ENCODE measurements around the gene POU2AF2. TPM values are rescaled to one million over a fixed set of nuclear protein-coding genes. Genes with fewer than 3 reads are reported as not detected.

POU2AF2 gene
- total RNA-seq, 1 experiment from 2014 or later, result not detected

GRCh38 chr11:111272420-111272819 is 26.9 kb downstream of the POU2AF2 start:
- H3K9me3 ChIP-seq (ENCODE audit: control insufficient read depth, low read depth, low read length), result no peaks in the 10 kb centered on the region
- no peaks in the 10 kb centered on the region for H3K79me1 ChIP-seq (ENCODE audit: insufficient read depth, low read depth, low read length, poor library complexity, severe bottlenecking)
- no peak overlapping the region for H4K8ac ChIP-seq (replicated peaks; ENCODE audit: insufficient read length, low read depth, low read length)
- no peak overlapping the region for H3K9ac ChIP-seq (ENCODE audit: extremely low read depth, insufficient read length, low read length)
- H3K23me2 ChIP-seq (ENCODE audit: insufficient read length, low read depth, low read length, poor library complexity, severe bottlenecking), result no peaks in the 10 kb centered on the region
- no peak overlapping the region for H4K91ac ChIP-seq (ENCODE audit: insufficient read length, low read depth, low read length)
- H3K79me2 ChIP-seq (ENCODE audit: insufficient read depth, low read length), result no peaks in the 10 kb centered on the region
- no peaks in the 10 kb centered on the region for H3K27me3 Mint-ChIP-seq (ENCODE audit: low read depth)
- H3T11ph ChIP-seq (ENCODE audit: low read length), result no peak overlapping the region
- no peak overlapping the region for H3K4me3 Mint-ChIP-seq
- no peak overlapping the region for H3K4me2 ChIP-seq (ENCODE audit: insufficient read depth, insufficient read length, low read length)
- H3K18ac ChIP-seq (ENCODE audit: insufficient read length, low read depth, low read length), result no peak overlapping the region
- DNase-seq, result no peak
- H3K4me1 Mint-ChIP-seq, result no peaks in the 10 kb centered on the region
- no peaks in the 10 kb centered on the region for H3K27me3 ChIP-seq (ENCODE audit: insufficient read depth, low read length)
- H3K23ac ChIP-seq (ENCODE audit: insufficient read length, low read depth, low read length), result no peak overlapping the region
- no peak overlapping the region for H4K5ac ChIP-seq (ENCODE audit: insufficient read length, low read depth, low read length)
- H3K27ac Mint-ChIP-seq, result no peak overlapping the region
- H3K9me3 Mint-ChIP-seq, result no peaks in the 10 kb centered on the region
- H2BK120ac ChIP-seq (ENCODE audit: low read depth, low read length, poor library complexity, severe bottlenecking), result no peak overlapping the region
- no peak overlapping the region for H3K14ac ChIP-seq (ENCODE audit: insufficient read depth, low read length)
- H3K36me3 Mint-ChIP-seq (ENCODE audit: insufficient read depth in 1 of 3, low read depth in 3 of 3), result no peaks in the 10 kb centered on the region
- no peak overlapping the region for H2AK5ac ChIP-seq (ENCODE audit: insufficient read length, low read length)
- no peak overlapping the region for H2BK12ac ChIP-seq (ENCODE audit: insufficient read length, low read depth, low read length)
- no peak overlapping the region for H3K27ac ChIP-seq (ENCODE audit: insufficient read length, low read depth, low read length)
- H2BK5ac ChIP-seq (ENCODE audit: insufficient read length, low read length), result no peak overlapping the region
- H3K4ac ChIP-seq (ENCODE audit: low read depth, low read length), result no peak overlapping the region
- TF ChIP-seq, protein P1, sequence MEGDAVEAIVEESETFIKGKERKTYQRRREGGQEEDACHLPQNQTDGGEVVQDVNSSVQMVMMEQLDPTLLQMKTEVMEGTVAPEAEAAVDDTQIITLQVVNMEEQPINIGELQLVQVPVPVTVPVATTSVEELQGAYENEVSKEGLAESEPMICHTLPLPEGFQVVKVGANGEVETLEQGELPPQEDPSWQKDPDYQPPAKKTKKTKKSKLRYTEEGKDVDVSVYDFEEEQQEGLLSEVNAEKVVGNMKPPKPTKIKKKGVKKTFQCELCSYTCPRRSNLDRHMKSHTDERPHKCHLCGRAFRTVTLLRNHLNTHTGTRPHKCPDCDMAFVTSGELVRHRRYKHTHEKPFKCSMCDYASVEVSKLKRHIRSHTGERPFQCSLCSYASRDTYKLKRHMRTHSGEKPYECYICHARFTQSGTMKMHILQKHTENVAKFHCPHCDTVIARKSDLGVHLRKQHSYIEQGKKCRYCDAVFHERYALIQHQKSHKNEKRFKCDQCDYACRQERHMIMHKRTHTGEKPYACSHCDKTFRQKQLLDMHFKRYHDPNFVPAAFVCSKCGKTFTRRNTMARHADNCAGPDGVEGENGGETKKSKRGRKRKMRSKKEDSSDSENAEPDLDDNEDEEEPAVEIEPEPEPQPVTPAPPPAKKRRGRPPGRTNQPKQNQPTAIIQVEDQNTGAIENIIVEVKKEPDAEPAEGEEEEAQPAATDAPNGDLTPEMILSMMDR (conservative IDR thresholded peaks at IDR 0.05), result no peak
- H3K4me1 ChIP-seq (ENCODE audit: insufficient read depth, low read length), result no peaks in the 10 kb centered on the region
- H2AFZ ChIP-seq (ENCODE audit: low read length), result no peak overlapping the region
- no peak overlapping the region for H3K56ac ChIP-seq (ENCODE audit: insufficient read length, low read depth, low read length)
- no peaks in the 10 kb centered on the region for H4K20me1 ChIP-seq (ENCODE audit: control insufficient read depth, insufficient read depth, insufficient read length)
- no peak overlapping the region for H2BK15ac ChIP-seq (ENCODE audit: low read depth, low read length)
- no CpG with 5 or more reads among the region's 3 CpGs for WGBS (ENCODE audit: extremely low coverage, insufficient read length, low lambda C conversion rate)
- H2BK20ac ChIP-seq (ENCODE audit: low read depth, low read length, poor library complexity, severe bottlenecking), result no peak overlapping the region

Measured in H9 (cell line).